Globus pallidus (tissue), 1 donor: ENCODE results near the gene RGS9.

Source experiments
- DNase-seq: peaks from one replicate; pipeline ENCODE4 v3.0.0-alpha.2; 2015; ENCODE audit warnings: low spot score

Gene RGS9

DNA sequence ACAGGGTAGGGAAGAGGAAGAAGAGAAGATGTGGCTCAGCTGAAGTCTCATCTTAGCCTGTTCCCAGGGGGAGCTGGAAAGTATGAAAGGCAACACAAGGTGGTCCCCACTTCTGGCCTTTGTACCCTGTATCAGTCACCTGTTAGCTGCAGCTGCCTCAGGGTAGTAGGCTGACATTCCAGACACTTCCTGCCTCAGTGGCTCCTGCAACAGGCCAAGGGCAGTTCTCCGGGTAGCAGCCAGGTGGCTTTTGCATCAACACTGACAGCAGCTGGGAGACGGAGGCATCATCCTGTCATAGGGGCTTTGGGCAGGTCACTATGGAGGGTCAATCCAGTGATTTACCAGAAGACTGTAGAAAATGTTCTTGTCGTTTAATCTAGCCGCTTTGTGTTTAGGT lies 124.0 kb downstream of the RGS9 start:
- no peak for DNase-seq

DNA sequence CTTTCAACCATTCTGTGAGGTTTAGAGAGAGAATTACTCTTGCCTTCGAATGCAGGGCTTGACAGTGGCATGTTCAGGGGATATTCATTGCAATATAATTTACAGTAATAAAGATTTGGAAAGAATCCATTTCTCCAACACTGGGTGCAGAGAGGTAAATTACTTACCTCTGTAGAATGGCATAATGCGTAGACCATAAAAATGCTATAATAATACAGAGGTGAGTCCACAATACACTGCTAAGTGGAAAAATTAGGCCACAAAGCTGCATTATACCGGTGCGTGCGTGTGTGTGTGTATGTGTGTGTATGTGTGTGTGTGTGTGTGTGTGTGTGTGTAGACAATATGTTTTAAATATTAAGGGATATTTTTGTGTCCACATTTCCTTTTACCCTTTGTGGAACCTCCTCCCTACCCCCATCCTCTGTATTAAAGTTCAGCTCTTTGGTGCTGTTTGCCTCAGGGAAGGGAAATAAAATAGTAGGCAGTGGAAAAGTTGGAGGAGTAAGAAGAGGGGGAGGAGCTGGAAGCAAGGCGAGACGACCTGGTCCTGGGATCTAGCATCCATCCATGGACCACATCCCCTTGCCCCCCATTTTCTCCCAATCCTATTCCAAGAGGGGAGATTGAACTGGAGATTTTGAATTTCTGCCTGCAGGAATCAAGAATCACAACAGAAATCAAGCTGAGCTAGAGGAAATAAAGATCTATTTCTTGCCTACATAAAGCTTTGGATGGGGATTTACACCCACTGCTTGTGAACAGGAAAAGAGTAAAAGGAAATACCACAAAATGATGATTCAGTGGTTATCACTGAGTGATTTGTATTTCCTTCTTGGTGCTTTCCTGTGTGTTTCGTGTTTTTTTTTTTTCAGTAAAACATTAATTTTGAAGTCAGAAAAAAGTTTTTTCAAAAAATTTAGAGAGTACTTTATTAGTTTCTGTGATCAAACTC lies 124.8 kb downstream of the RGS9 start:
- no peak for DNase-seq

DNA sequence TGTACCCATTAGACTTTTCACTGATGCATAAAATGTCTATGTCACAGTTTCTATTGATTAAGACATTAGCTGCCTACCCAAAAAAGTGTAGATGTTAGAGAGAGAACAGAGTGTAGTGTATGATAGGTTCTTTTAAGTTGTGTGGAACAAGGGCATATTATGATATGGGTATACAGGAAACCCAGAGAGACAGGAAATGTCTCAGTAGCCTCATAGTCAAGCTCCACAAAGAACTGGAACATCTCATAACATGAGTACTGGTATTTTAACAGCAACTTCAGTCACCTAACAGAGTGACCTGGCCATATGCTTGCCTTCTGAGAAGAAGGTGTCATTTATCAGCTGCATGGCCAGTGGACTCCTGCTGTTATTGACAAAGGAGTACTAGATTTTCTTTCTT lies 128.1 kb downstream of the RGS9 start:
- DNase-seq = no peak

DNA sequence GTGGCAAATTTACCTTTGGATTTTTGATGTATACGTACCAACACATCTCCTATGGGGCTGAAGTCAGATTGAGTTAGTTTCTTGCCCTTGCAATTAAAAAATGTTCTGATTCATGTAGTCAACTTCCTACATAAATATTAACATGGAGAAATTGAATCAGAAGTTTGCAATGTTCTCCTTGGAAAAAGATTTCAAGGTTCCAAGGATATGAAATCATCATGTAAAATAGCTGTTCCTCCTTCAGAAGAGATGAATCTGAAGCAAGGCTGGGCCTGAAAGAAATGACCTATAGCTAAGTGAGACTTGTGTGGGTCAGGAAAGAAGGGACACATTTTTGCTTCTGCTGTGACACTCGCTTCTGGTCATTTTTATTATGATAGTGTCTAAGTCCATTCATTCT lies 131.7 kb downstream of the RGS9 start:
- no peak for DNase-seq

DNA sequence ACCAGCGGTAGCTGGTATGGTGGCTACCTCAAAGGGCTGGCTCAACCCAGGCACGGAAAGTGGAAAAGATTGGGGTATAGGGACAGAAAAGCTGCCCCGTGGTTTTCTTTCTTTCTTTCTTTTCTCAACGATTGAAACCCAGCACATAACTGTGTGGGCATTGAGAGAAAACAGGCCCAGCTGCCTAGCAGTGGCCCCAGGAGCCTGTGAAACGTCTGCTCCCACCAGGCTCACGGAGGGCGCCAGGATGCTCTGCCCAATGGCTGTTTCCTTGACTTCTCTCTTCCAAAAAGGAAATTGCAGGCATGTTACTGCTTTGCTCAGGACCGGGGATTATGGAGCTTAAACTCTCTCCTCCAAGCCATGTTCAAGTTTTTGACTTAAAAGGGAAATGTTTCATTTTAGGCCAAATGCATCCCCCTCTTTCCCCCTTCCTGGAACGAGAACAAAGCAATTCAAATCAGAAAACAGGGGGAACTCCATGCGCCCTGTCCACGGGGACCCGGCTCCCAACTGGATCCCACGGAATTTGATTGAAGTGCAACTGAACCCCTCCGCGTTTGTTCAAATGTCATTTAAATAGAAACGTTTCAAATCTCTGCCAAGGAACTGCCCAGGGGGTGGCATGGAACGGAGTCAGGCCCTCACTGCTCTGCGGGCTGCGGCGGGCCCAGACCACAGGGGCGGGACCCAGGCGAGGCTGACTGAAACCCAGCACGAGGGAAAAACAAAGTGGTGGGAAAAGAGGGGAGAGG lies 133.5 kb downstream of the RGS9 start:
- no peak for DNase-seq

DNA sequence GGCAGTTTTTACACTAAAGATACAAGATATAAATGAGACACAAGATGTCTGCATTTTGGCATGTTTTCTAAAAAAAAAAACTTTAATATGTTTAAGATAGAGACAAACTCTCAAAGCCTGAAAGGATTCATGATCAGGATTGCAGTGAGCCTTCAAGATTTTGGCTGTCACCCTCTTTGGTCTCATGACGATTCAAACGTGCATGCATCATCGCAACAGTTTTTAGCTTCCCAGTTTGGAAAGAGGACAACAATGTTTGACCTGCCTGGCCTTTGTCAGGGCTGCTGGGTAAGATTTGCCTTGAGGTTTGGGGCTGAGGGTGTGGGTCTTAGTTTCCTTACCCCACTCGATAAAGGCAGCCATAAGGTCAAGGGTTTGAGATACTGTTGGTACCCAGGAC lies 134.1 kb downstream of the RGS9 start:
- no peak for DNase-seq
